GM18507 (cell line): Measurements from ENCODE around the gene RNF41.

ENCODE experiments used
- DNase-seq: peaks from one replicate; pipeline ENCODE4 v3.0.0; 2011; ENCODE audit warnings: low read depth; ENCODE audit not compliant: insufficient read length; ENCODE audit errors: extremely low spot score
- FAIRE-seq: peaks from 2 replicates; lab custom pipeline; 2011; peaks lifted over from hg19 to GRCh38; lab: Jason Lieb, UNC

RNF41 gene

GRCh38 chr12:56189099-56189917 is 32.4 kb downstream of the RNF41 start, which contains the start of gene SMARCC2:
Gene SMARCC2, minus strand, starts transcription at chr12:56189483. Its CDS starts 22 bp downstream, at chr12:56189461.
- DNase-seq (peak; percentile 81), FAIRE-seq (peak; percentile 63)

- FAIRE-seq = no peak
- no peak for DNase-seq
Observed at GRCh38 chr12:56188778-56189098, 33.0 kb downstream of the RNF41 start.

- DNase-seq (no peak), FAIRE-seq (peak; percentile 42)
Observed at GRCh38 chr12:56188131-56188777, 33.5 kb downstream of the RNF41 start.

- DNase-seq = no peak
- FAIRE-seq = no peak
Observed at GRCh38 chr12:56186957-56187356, 34.8 kb downstream of the RNF41 start.

GRCh38 chr12:56178347-56178746 is 43.4 kb downstream of the RNF41 start:
- FAIRE-seq = no peak
- DNase-seq = no peak

GRCh38 chr12:56172839-56173238 is 48.9 kb downstream of the RNF41 start:
- DNase-seq (no peak), FAIRE-seq (no peak)

- no peak for FAIRE-seq
Observed at GRCh38 chr12:56169229-56169759, 52.4 kb downstream of the RNF41 start.

GRCh38 chr12:56165369-56165768 is 56.4 kb downstream of the RNF41 start:
- DNase-seq (no peak), FAIRE-seq (no peak)

More at GRCh38 chr12:56169229-56169759, 52.4 kb downstream of the RNF41 start:
- no peak for DNase-seq

- FAIRE-seq (no peak), DNase-seq (no peak)
Observed at GRCh38 chr12:56164345-56164729, 57.4 kb downstream of the RNF41 start.

GRCh38 chr12:56163533-56164344 is 58.0 kb downstream of the RNF41 start:
- no peak for FAIRE-seq
- DNase-seq = no peak

GRCh38 chr12:56162468-56163290 is 59.0 kb downstream of the RNF41 start:
- DNase-seq (no peak), FAIRE-seq (no peak)

GRCh38 chr12:56161690-56162351 is 59.9 kb downstream of the RNF41 start:
- DNase-seq (no peak), FAIRE-seq (no peak)

GRCh38 chr12:56160894-56161689 is 60.6 kb downstream of the RNF41 start:
- DNase-seq (no peak), FAIRE-seq (no peak)

- FAIRE-seq = no peak
Observed at GRCh38 chr12:56160193-56160763, 61.4 kb downstream of the RNF41 start.

GRCh38 chr12:56159482-56160192 is 62.1 kb downstream of the RNF41 start:
- DNase-seq (no peak), FAIRE-seq (no peak)

More at GRCh38 chr12:56160193-56160763, 61.4 kb downstream of the RNF41 start:
- no peak for DNase-seq

- FAIRE-seq (peak; percentile 72), DNase-seq (no peak)
Observed at GRCh38 chr12:56158926-56159461, 62.7 kb downstream of the RNF41 start.
